Breast epithelium (tissue), 4 donors: ENCODE results near the gene SRCAP. TPM values are rescaled to one million over a fixed set of nuclear protein-coding genes. Genes with fewer than 3 reads are reported as not detected.

Source experiments
- DNase-seq, 2 donors: peaks; one replicate each; pipeline ENCODE4 v3.0.0-alpha.2; 2019; ENCODE audit warnings: low spot score in 2 of 2
- H3K27ac ChIP-seq, 2 donors: fragments of 200-600 bp; sonication (generic) in 1 of 2; one replicate each; pipeline ENCODE4 v1.5.1; 2016 to 2019; ENCODE audit warnings: mild to moderate bottlenecking in 1 of 2
- H3K27me3 ChIP-seq, 2 donors: fragments of 200-600 bp; sonication (generic) in 1 of 2; one replicate each; pipeline versions ENCODE4 v1.5.1 to v1.6.0; 2017 to 2019; ENCODE audit warnings: control low read depth in 1 of 2, mild to moderate bottlenecking in 1 of 2
- H3K36me3 ChIP-seq: fragments of 200-600 bp; one replicate; pipeline ENCODE4 v1.5.1; 2019
- H3K4me1 ChIP-seq, 2 donors: fragments of 200-600 bp; sonication (generic); one replicate each; pipeline ENCODE4 v1.5.1; 2016 to 2019; ENCODE audit warnings: control low read depth in 1 of 2
- H3K4me3 ChIP-seq, 3 donors: fragments of 200-600 bp; sonication (generic); 1 replicate in 2 of 3; 2 replicates in 1 of 3; pipeline ENCODE4 v1.5.1; 2016 to 2019; ENCODE audit warnings: mild to moderate bottlenecking in 3 of 3, moderate library complexity in 2 of 3
- H3K9me3 ChIP-seq, 2 donors: fragments of 200-600 bp; sonication (generic) in 1 of 2; one replicate each; pipeline ENCODE4 v1.5.1; 2016 to 2019; ENCODE audit warnings: control low read depth in 1 of 2
- CTCF ChIP-seq, 3 donors: fragments of 450-650 bp; IDR thresholded peaks; one replicate each; pipeline ENCODE4 v1.5.1; 2016 to 2017; ENCODE audit warnings: antibody characterized with exemption in 3 of 3, mild to moderate bottlenecking in 3 of 3, moderate library complexity in 3 of 3
- POLR2A ChIP-seq: fragments of 450-650 bp; IDR thresholded peaks from one replicate; pipeline ENCODE4 v1.6.1; 2016; ENCODE audit warnings: antibody characterized with exemption, mild to moderate bottlenecking, moderate library complexity
- POLR2AphosphoS5 ChIP-seq, 3 donors: sonication (generic); formaldehyde crosslinking; IDR thresholded peaks; one replicate each; pipeline ENCODE4 v1.6.1; 2017; ENCODE audit warnings: antibody characterized with exemption in 3 of 3
- intact Hi-C: fragments of 100-400 bp; cut with DNase I; formaldehyde crosslinking; loops from one replicate; pipeline ENCODE4 v1.15.1; 2023; ENCODE audit warnings: low total_unique reads
- total RNA-seq, 3 donors: library from RNA; depleted of rRNA; stranded (reverse); fragments of >200 nt; gene quantifications; one replicate each; pipeline ENCODE4 v1.1.0, GENCODE V29; 2016

The SRCAP gene
- total RNA-seq, 3 donors from 2014 or later, result 19.0 to 24.9 (median 20.8) TPM

GRCh38 chr16:30737794-30738648 lies 39.0 kb downstream of the SRCAP start:
- no peak for DNase-seq
- Histone ChIP-seq H3K4me3 (no peak overlapping the region), H3K27ac (peak overlapping the region; percentile 93 to 99), H3K27me3 (no peaks in the 10 kb centered on the region), H3K36me3 (peaks cover 21% of the 10 kb centered on the region), H3K4me1 (peaks cover 7 to 20% of the 10 kb centered on the region in 2 donors), H3K9me3 (no peaks in the 10 kb centered on the region)
- intact Hi-C loops, result no loop called here
- no peak for TF ChIP-seq POLR2AphosphoS5 (IDR thresholded peaks at IDR 0.05)
- no peak for TF ChIP-seq CTCF (IDR thresholded peaks at IDR 0.05)
- TF ChIP-seq POLR2A, result no peak

- no peak for DNase-seq
- intact Hi-C loops, result no loop called here
- Histone ChIP-seq H3K9me3 (no peaks in the 10 kb centered on the region), H3K36me3 (peaks cover 15% of the 10 kb centered on the region), H3K4me1 (peaks cover 7 to 20% of the 10 kb centered on the region in 2 donors), H3K4me3 (no peak overlapping the region), H3K27me3 (no peaks in the 10 kb centered on the region), H3K27ac (peak overlapping the region; percentile 93 to 99)
- TF ChIP-seq CTCF (IDR thresholded peaks at IDR 0.05) (no peak), POLR2AphosphoS5 (IDR thresholded peaks at IDR 0.05) (no peak), POLR2A (no peak)
Observed at GRCh38 chr16:30738984-30739951, 40.3 kb downstream of the SRCAP start.

GRCh38 chr16:30740364-30741251 lies 41.6 kb downstream of the SRCAP start:
- Histone ChIP-seq H3K36me3 (peaks cover 15% of the 10 kb centered on the region), H3K27ac (peak overlapping the region; percentile 93 to 99), H3K9me3 (no peaks in the 10 kb centered on the region), H3K4me3 (peak overlapping the region; percentile 17 to 57 (median 34)), H3K27me3 (no peaks in the 10 kb centered on the region), H3K4me1 (peaks cover 7 to 20% of the 10 kb centered on the region in 2 donors)
- DNase-seq, result peak; percentile 94 to 96
- intact Hi-C loops, result no loop called here
- peak; percentile 48 to 80 (median 72) for TF ChIP-seq POLR2AphosphoS5 (IDR thresholded peaks at IDR 0.05)
- no peak for TF ChIP-seq CTCF (IDR thresholded peaks at IDR 0.05)
- TF ChIP-seq POLR2A, result peak; percentile 8

GRCh38 chr16:30741461-30741914 lies 42.5 kb downstream of the SRCAP start:
- DNase-seq, result peak; percentile 82 to 97
- H3K36me3 ChIP-seq, result peaks cover 15% of the 10 kb centered on the region

More at GRCh38 chr16:30741461-30741914, 42.5 kb downstream of the SRCAP start:
- TF ChIP-seq POLR2AphosphoS5 (IDR thresholded peaks at IDR 0.05), result peak; percentile 33 to 79 (median 78)
- no peak for TF ChIP-seq CTCF (IDR thresholded peaks at IDR 0.05)
- H3K27ac ChIP-seq, result peak overlapping the region; percentile 93 to 99
- no peaks in the 10 kb centered on the region for H3K27me3 ChIP-seq
- peak overlapping the region; percentile 17 to 57 (median 34) for H3K4me3 ChIP-seq
- intact Hi-C loops, result no loop called here
- H3K9me3 ChIP-seq, result no peaks in the 10 kb centered on the region
- H3K4me1 ChIP-seq, result peaks cover 7 to 20% of the 10 kb centered on the region in 2 donors
